Measurements from ENCODE around the gene ELP1.
A peak's percentile ranks its signal among the peaks of the same experiment; 100 is the strongest.
"Not testable (repeated sequence)": the region's sequence is repeated elsewhere in the genome, so short reads cannot be mapped to it uniquely, and the experiment has no call there.

ELP1 gene

DNA sequence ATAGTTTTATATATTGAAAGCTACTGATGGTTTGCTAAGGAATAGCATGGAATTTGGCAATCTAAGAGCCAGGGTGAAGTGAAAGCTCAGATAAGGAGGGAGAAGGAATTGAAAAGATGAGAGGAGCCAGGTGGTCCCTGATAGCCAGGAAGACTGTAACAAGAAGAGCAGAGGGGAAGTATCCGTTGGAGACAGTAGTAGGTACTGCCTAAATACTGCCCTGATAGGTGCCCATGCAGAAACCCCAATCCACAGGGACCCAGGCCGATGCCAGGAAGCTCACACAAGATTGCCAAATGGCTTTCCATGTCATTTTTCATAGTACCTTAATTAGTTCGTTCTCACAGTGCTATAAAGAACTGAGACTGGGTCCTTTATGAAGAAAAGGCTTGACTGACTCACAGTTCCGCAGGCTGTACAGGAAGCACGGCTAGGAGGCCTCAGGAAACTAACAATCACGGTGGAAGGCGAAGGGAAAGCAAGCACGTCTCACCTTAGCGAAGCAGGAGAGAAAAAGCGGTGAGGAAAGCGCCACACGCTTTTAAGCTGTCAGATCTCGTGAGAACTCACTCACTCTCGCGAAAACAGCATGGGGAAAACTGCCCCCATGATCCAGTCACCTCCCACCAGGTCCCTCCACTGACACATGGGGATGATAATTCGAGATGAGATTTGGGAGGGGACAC lies 91.2 kb downstream of the ELP1 start:
- ChIA-PET POLR2A (no interaction called here), CTCF (no interaction called here)
- no peaks in the 10 kb centered on the region for H3K9me3 ChIP-seq (ENCODE audit: control insufficient read depth, insufficient read depth, low read depth, low read length)
- H3K27ac ChIP-seq (ENCODE audit: extremely low read depth, low read depth, low read length): no peak overlapping the region
- no peaks in the 10 kb centered on the region for H3K4me1 ChIP-seq (ENCODE audit: control insufficient read depth, insufficient read depth, low read length)
- TF ChIP-seq KLF7 (tag by site-specific recombination; IDR thresholded peaks at IDR 0.05; ENCODE audit: borderline replicate concordance): no peak
- no peak for TF ChIP-seq GLI4 (tag by site-specific recombination; IDR thresholded peaks at IDR 0.05)
- no peak for TF ChIP-seq SETDB1 (IDR thresholded peaks at IDR 0.05; ENCODE audit: insufficient read length, low read length)
- no peak for TF ChIP-seq ZNF398 (tag by site-specific recombination; IDR thresholded peaks at IDR 0.05)
- TF ChIP-seq, protein P1, sequence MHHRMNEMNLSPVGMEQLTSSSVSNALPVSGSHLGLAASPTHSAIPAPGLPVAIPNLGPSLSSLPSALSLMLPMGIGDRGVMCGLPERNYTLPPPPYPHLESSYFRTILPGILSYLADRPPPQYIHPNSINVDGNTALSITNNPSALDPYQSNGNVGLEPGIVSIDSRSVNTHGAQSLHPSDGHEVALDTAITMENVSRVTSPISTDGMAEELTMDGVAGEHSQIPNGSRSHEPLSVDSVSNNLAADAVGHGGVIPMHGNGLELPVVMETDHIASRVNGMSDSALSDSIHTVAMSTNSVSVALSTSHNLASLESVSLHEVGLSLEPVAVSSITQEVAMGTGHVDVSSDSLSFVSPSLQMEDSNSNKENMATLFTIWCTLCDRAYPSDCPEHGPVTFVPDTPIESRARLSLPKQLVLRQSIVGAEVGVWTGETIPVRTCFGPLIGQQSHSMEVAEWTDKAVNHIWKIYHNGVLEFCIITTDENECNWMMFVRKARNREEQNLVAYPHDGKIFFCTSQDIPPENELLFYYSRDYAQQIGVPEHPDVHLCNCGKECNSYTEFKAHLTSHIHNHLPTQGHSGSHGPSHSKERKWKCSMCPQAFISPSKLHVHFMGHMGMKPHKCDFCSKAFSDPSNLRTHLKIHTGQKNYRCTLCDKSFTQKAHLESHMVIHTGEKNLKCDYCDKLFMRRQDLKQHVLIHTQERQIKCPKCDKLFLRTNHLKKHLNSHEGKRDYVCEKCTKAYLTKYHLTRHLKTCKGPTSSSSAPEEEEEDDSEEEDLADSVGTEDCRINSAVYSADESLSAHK (tag by site-specific recombination; IDR thresholded peaks at IDR 0.05): no peak
- TF ChIP-seq PRDM10 (tag by site-specific recombination; IDR thresholded peaks at IDR 0.05): no peak
- TF ChIP-seq ZNF747 (tag by site-specific recombination; IDR thresholded peaks at IDR 0.05): no peak
- TF ChIP-seq SP2 (tag by site-specific recombination; IDR thresholded peaks at IDR 0.05): no peak
- TF ChIP-seq SP3 (tag by site-specific recombination; IDR thresholded peaks at IDR 0.05): no peak
- no peak for TF ChIP-seq KLF8 (tag by site-specific recombination; IDR thresholded peaks at IDR 0.05)
- TF ChIP-seq ZNF37A (tag by site-specific recombination; IDR thresholded peaks at IDR 0.05): no peak
- no peak overlapping the region for H3K4me3 ChIP-seq (ENCODE audit: low read depth, low read length)
- no peaks in the 10 kb centered on the region for H3K36me3 ChIP-seq (ENCODE audit: control insufficient read depth in 2 of 2, insufficient read depth in 1 of 2, low read length in 2 of 2)

DNA sequence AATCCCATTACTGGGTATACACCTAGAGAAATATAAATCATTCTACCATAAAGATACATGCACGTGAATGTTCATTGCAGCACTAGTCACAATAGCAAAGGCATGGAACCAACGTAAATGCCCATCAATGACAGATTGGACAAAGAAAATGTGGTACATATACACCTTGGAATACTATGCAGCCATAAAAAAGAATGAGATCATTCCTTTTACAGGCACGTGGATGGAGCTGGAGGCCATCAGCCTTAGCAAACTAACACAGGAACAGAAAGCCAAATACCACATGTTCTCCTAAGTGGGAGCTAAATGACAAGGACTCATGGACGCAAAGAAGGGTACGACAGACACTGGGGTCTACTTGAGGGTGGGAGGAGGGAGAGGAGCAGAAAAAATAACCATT lies 94.4 kb downstream of the ELP1 start:
- TF ChIP-seq ZNF146 (tag by site-specific recombination; IDR thresholded peaks at IDR 0.05): peak; percentile 78
- H3K9me3 ChIP-seq (ENCODE audit: control insufficient read depth, insufficient read depth, low read depth, low read length); H3K4me1 ChIP-seq (ENCODE audit: control insufficient read depth, insufficient read depth, low read length); POLR2A ChIA-PET; CTCF ChIA-PET; H3K4me3 ChIP-seq (ENCODE audit: low read depth, low read length); H3K36me3 ChIP-seq (ENCODE audit: control insufficient read depth in 2 of 2, insufficient read depth in 1 of 2, low read length in 2 of 2); H3K27ac ChIP-seq (ENCODE audit: extremely low read depth, low read depth, low read length): not testable (repeated sequence)

DNA sequence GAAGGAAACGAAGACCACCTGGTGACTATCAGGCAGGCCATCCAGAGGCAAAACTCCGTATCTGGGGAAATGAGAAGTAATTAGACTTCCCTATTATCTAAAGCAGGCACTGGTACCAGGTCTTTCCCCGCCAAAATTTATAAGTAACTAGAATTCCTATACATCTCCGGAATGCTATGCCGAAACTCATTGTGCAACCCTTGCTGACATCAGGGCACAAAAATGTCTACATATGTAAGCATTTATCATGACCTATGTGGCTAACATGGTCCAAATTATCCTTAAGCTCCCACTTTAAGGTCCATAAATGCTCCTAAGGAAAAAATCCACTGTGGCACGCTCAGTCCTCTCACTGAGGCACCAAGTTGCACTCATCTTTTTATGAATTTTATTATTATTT lies 95.9 kb downstream of the ELP1 start:
- H3K9me3 ChIP-seq (ENCODE audit: control insufficient read depth, insufficient read depth, low read depth, low read length): no peaks in the 10 kb centered on the region
- H3K4me3 ChIP-seq (ENCODE audit: low read depth, low read length): no peak overlapping the region
- TF ChIP-seq ZBTB6 (tag by site-specific recombination; IDR thresholded peaks at IDR 0.05) (no peak), ZNF366 (tag by site-specific recombination; conservative IDR thresholded peaks at IDR 0.05) (no peak), ZNF114 (tag by site-specific recombination; IDR thresholded peaks at IDR 0.05) (no peak), ZNF155 (tag by site-specific recombination; IDR thresholded peaks at IDR 0.05) (no peak), ZNF248 (tag by site-specific recombination; IDR thresholded peaks at IDR 0.05) (no peak), ZNF747 (tag by site-specific recombination; IDR thresholded peaks at IDR 0.05) (no peak), ZNF157 (tag by site-specific recombination; IDR thresholded peaks at IDR 0.05) (no peak)
- H3K27ac ChIP-seq (ENCODE audit: extremely low read depth, low read depth, low read length): no peak overlapping the region
- ChIA-PET POLR2A (no interaction called here), CTCF (interaction anchor here (0.6 kb wide), 1 partner anchor 682 kb away, joined by 3 read pairs; no protein-coding TSS in a partner anchor)
- no peaks in the 10 kb centered on the region for H3K36me3 ChIP-seq (ENCODE audit: control insufficient read depth in 2 of 2, insufficient read depth in 1 of 2, low read length in 2 of 2)
- H3K4me1 ChIP-seq (ENCODE audit: control insufficient read depth, insufficient read depth, low read length): no peaks in the 10 kb centered on the region

All from HEK293 (cell line).